Activated gamma-delta T cell treated with Interleukin-2 at 50 U/mL for 16 hours (primary cell): ENCODE data around the gene HARBI1.

Source experiments
- DNase-seq: peaks from one replicate; pipeline ENCODE4 v3.0.0-alpha.2; 2020

The HARBI1 gene

GRCh38 chr11:46633291-46634217, 16.5 kb upstream of the HARBI1 start:
- no peak for DNase-seq

- DNase-seq = no peak
Measured at GRCh38 chr11:46632502-46632901, 15.5 kb upstream of the HARBI1 start.

- no peak for DNase-seq
Measured at GRCh38 chr11:46631676-46632075, 14.6 kb upstream of the HARBI1 start.

- no peak for DNase-seq
Measured at GRCh38 chr11:46630237-46630636, 13.2 kb upstream of the HARBI1 start.

GRCh38 chr11:46628961-46629360, 11.9 kb upstream of the HARBI1 start:
- DNase-seq = no peak

GRCh38 chr11:46625406-46625805, 8.4 kb upstream of the HARBI1 start:
- DNase-seq = no peak

- DNase-seq = no peak
Measured at GRCh38 chr11:46618837-46619236, 1.8 kb upstream of the HARBI1 start.

GRCh38 chr11:46617972-46618314, 916 bp upstream of the HARBI1 start:
- no peak for DNase-seq

- no peak for DNase-seq
Measured at GRCh38 chr11:46616551-46617133, 385 bp downstream of the HARBI1 start.

GRCh38 chr11:46615756-46616155, 1.3 kb downstream of the HARBI1 start:
- DNase-seq = no peak

GRCh38 chr11:46612326-46612725, 4.7 kb downstream of the HARBI1 start:
- DNase-seq = no peak

GRCh38 chr11:46611526-46612304, 5.3 kb downstream of the HARBI1 start:
- DNase-seq = no peak

GRCh38 chr11:46609386-46609785, 7.6 kb downstream of the HARBI1 start:
- no peak for DNase-seq

- no peak for DNase-seq
Measured at GRCh38 chr11:46607516-46607915, 9.5 kb downstream of the HARBI1 start.

- DNase-seq = no peak
Measured at GRCh38 chr11:46604796-46605195, 12.2 kb downstream of the HARBI1 start.

- no peak for DNase-seq
Measured at GRCh38 chr11:46603704-46604308, 13.2 kb downstream of the HARBI1 start.

- DNase-seq = no peak
Measured at GRCh38 chr11:46601129-46601528, 15.9 kb downstream of the HARBI1 start.

GRCh38 chr11:46600194-46600960, 16.6 kb downstream of the HARBI1 start:
- no peak for DNase-seq

GRCh38 chr11:46599340-46600193, 17.5 kb downstream of the HARBI1 start:
- DNase-seq = no peak

GRCh38 chr11:46597609-46598219, 19.3 kb downstream of the HARBI1 start:
- no peak for DNase-seq

- DNase-seq = no peak
Measured at GRCh38 chr11:46597155-46597554, 19.9 kb downstream of the HARBI1 start.
